GM18511 (cell line): ENCODE measurements around the gene C16orf82.

Experiments
- ATAC-seq: cut with Tn5 transposase; IDR thresholded peaks from one replicate; pipeline ENCODE4 v1.9.1; 2021; ENCODE audit warnings: mild to moderate bottlenecking, moderate library complexity; ENCODE audit not compliant: unreplicated experiment

C16orf82 gene

GRCh38 chr16:27066668-27067537 lies at the start of gene C16orf82:
Gene C16orf82 (plus strand): TSS chr16:27066927.
- ATAC-seq = no peak

GRCh38 chr16:27020031-27020430 lies 46.7 kb upstream of the C16orf82 start:
- no peak for ATAC-seq

GRCh38 chr16:27024010-27024409 lies 42.7 kb upstream of the C16orf82 start:
- no peak for ATAC-seq

GRCh38 chr16:27025581-27025980 lies 41.1 kb upstream of the C16orf82 start:
- no peak for ATAC-seq

GRCh38 chr16:27027971-27028370 lies 38.8 kb upstream of the C16orf82 start:
- no peak for ATAC-seq

- no peak for ATAC-seq
Observed at GRCh38 chr16:27028591-27029110, 38.1 kb upstream of the C16orf82 start.

- no peak for ATAC-seq
Observed at GRCh38 chr16:27029525-27029924, 37.2 kb upstream of the C16orf82 start.

- ATAC-seq = no peak
Observed at GRCh38 chr16:27033281-27033979, 33.3 kb upstream of the C16orf82 start.

GRCh38 chr16:27040732-27041131 lies 26.0 kb upstream of the C16orf82 start:
- ATAC-seq = no peak

- ATAC-seq = no peak
Observed at GRCh38 chr16:27046958-27047518, 19.7 kb upstream of the C16orf82 start.

GRCh38 chr16:27048316-27048715 lies 18.4 kb upstream of the C16orf82 start:
- no peak for ATAC-seq

- ATAC-seq = no peak
Observed at GRCh38 chr16:27049117-27049516, 17.6 kb upstream of the C16orf82 start.

GRCh38 chr16:27052007-27052406 lies 14.7 kb upstream of the C16orf82 start:
- no peak for ATAC-seq

- ATAC-seq = no peak
Observed at GRCh38 chr16:27053996-27054395, 12.7 kb upstream of the C16orf82 start.

- ATAC-seq = no peak
Observed at GRCh38 chr16:27058299-27058698, 8.4 kb upstream of the C16orf82 start.

- ATAC-seq = no peak
Observed at GRCh38 chr16:27070776-27071175, 4.0 kb downstream of the C16orf82 start.

- no peak for ATAC-seq
Observed at GRCh38 chr16:27073733-27074132, 7.0 kb downstream of the C16orf82 start.

GRCh38 chr16:27080895-27081294 lies 14.2 kb downstream of the C16orf82 start:
- ATAC-seq = no peak

GRCh38 chr16:27083861-27084261 lies 17.1 kb downstream of the C16orf82 start:
- no peak for ATAC-seq

- no peak for ATAC-seq
Observed at GRCh38 chr16:27084307-27085028, 17.7 kb downstream of the C16orf82 start.

- ATAC-seq = no peak
Observed at GRCh38 chr16:27085182-27085581, 18.5 kb downstream of the C16orf82 start.
